Measurements from ENCODE around the gene MT1B.
"Not testable (repeated sequence)": the region's sequence is repeated elsewhere in the genome, so short reads cannot be mapped to it uniquely, and the experiment has no call there.

The MT1B gene

GRCh38 chr16:56667581-56668571, 16.2 kb downstream of the MT1B start, which contains the start of gene MT1G:
TSS of gene MT1G (minus strand) at chr16:56668065. CDS start at chr16:56667993, 72 bp downstream.
- no peak for DNase-seq (ENCODE audit: low read depth)

- no peak for DNase-seq (ENCODE audit: low read depth)
Measured at GRCh38 chr16:56669005-56669839, 17.5 kb downstream of the MT1B start, which contains the start of gene MT1H. TSS of gene MT1H (plus strand) at chr16:56669814. CDS start at chr16:56669885, 71 bp downstream.

- DNase-seq (ENCODE audit: low read depth): no peak
Measured at GRCh38 chr16:56669840-56670619, 18.3 kb downstream of the MT1B start.

- DNase-seq (ENCODE audit: low read depth): no peak
Measured at GRCh38 chr16:56670620-56670934, 18.9 kb downstream of the MT1B start.

GRCh38 chr16:56671691-56672090, 20.0 kb downstream of the MT1B start:
- not testable (repeated sequence) for DNase-seq (ENCODE audit: low read depth)

- DNase-seq (ENCODE audit: low read depth): not testable (repeated sequence)
Measured at GRCh38 chr16:56672171-56672570, 20.5 kb downstream of the MT1B start.

GRCh38 chr16:56672761-56673536, 21.3 kb downstream of the MT1B start:
- DNase-seq (ENCODE audit: low read depth): no peak

GRCh38 chr16:56673921-56674320, 22.2 kb downstream of the MT1B start:
- no peak for DNase-seq (ENCODE audit: low read depth)

- not testable (repeated sequence) for DNase-seq (ENCODE audit: low read depth)
Measured at GRCh38 chr16:56674570-56674969, 22.9 kb downstream of the MT1B start.

GRCh38 chr16:56675685-56676210, 24.1 kb downstream of the MT1B start:
- DNase-seq (ENCODE audit: low read depth): no peak

- DNase-seq (ENCODE audit: low read depth): no peak
Measured at GRCh38 chr16:56677474-56677873, 25.8 kb downstream of the MT1B start.

- DNase-seq (ENCODE audit: low read depth): no peak
Measured at GRCh38 chr16:56679078-56679730, 27.5 kb downstream of the MT1B start.

- DNase-seq (ENCODE audit: low read depth): no peak
Measured at GRCh38 chr16:56679818-56680217, 28.1 kb downstream of the MT1B start.

GRCh38 chr16:56681939-56682702, 30.4 kb downstream of the MT1B start, which contains the start of gene MT1X:
TSS of gene MT1X (plus strand) at chr16:56682470. CDS start at chr16:56682541, 71 bp downstream.
- peak; percentile 62 for DNase-seq (ENCODE audit: low read depth)

- no peak for DNase-seq (ENCODE audit: low read depth)
Measured at GRCh38 chr16:56682703-56683397, 31.2 kb downstream of the MT1B start.

GRCh38 chr16:56683424-56684172, 31.9 kb downstream of the MT1B start:
- no peak for DNase-seq (ENCODE audit: low read depth)

- no peak for DNase-seq (ENCODE audit: low read depth)
Measured at GRCh38 chr16:56684256-56684925, 32.7 kb downstream of the MT1B start.
